ENCODE data around the gene CEPT1. TPM values are rescaled to one million over a fixed set of nuclear protein-coding genes. Genes with fewer than 3 reads are reported as not detected.
A peak's percentile ranks its signal among the peaks of the same experiment; 100 is the strongest.

The CEPT1 gene
- total and polyA plus RNA-seq, 2 of the 13 experiments (the other 11 are each of a cell fraction or from before 2014, with no cell fraction given): 35.7 to 48.2 TPM

GRCh38 chr1:111222308-111223125 lies 82.5 kb downstream of the CEPT1 start (continued):
- TF ChIP-seq TEF (CRISPR knock-in tag; IDR thresholded peaks at IDR 0.05) (no peak), ZNF318 (CRISPR knock-in tag; IDR thresholded peaks at IDR 0.05) (no peak), ZNF329 (CRISPR knock-in tag; IDR thresholded peaks at IDR 0.05; ENCODE audit: low read depth) (no peak), THAP9 (CRISPR knock-in tag; IDR thresholded peaks at IDR 0.05; ENCODE audit: borderline replicate concordance) (peak; percentile 61; the same call in 1 of the 2 replicates), ZFX (CRISPR knock-in tag; IDR thresholded peaks at IDR 0.05; ENCODE audit: low read depth) (peak; percentile 13; the same call in 1 of the 2 replicates), ZNF691 (CRISPR knock-in tag; IDR thresholded peaks at IDR 0.05; ENCODE audit: borderline replicate concordance, low read depth) (no peak), MLLT10 (CRISPR knock-in tag; IDR thresholded peaks at IDR 0.05) (no peak), FOXA3 (CRISPR knock-in tag; IDR thresholded peaks at IDR 0.05) (no peak), HMGA1 (CRISPR knock-in tag; conservative IDR thresholded peaks at IDR 0.05) (no peak), ZBTB14 (CRISPR knock-in tag; IDR thresholded peaks at IDR 0.05) (no peak), ZNF569 (CRISPR knock-in tag; IDR thresholded peaks at IDR 0.05; ENCODE audit: borderline replicate concordance) (no peak), SATB2 (CRISPR knock-in tag; IDR thresholded peaks at IDR 0.05) (no peak)

Data from HepG2 (cell line).